GM19468 (cell line): ENCODE data around the gene OR2B2.

Source experiments
- ATAC-seq: cut with Tn5 transposase; IDR thresholded peaks from one replicate; pipeline ENCODE4 v1.9.1; 2021; ENCODE audit warnings: mild to moderate bottlenecking, moderate library complexity, moderate number of reproducible peaks; ENCODE audit not compliant: unreplicated experiment; ENCODE audit errors: extremely low read depth

OR2B2 gene

DNA sequence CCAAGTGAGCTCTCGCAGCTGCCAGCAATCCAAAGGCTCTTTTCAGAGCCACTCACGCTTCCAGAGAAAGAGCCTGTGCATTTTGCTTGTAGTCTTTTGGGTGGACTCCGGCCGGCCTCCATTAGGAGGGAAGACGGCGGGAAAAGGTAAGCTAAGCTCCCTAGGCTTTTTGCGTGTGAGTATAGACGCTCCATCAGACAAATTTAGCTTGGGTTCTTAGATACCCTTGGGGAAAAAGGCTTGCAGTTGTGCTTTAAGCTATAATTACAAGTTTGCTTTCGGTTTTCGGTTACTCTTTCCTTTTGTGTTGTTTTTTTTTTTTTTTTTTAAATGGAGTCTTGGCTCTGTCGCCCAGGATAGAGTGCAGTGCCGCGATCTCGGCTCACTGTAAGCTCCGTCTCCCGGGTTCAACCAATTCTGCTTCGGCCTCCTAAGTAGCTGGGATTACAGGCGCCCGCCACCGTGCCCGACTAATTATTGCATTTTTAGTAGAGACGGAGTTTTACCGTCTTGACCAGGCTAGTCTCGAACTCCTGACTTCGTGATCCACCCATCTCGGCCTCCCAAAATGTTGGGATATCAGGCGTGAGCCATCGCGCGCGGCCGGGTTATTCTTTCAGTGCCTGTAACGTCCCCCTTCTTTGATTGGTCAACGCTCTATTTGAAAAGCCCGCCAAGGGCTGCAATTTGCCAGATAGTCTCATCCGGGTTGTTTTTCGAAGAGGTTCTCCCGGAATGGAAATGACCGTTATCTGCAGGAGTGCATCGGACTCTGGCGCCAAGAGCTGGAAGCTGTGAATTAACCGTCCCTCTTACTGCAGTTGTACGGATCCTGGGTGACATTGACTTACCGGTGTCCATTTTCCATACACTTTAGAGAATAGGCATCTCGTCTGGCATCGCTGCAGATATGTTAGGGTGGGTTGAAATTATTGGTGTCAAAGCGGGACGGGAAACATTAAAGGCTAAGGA lies 18.1 kb downstream of the OR2B2 start:
- ATAC-seq, result no peak

DNA sequence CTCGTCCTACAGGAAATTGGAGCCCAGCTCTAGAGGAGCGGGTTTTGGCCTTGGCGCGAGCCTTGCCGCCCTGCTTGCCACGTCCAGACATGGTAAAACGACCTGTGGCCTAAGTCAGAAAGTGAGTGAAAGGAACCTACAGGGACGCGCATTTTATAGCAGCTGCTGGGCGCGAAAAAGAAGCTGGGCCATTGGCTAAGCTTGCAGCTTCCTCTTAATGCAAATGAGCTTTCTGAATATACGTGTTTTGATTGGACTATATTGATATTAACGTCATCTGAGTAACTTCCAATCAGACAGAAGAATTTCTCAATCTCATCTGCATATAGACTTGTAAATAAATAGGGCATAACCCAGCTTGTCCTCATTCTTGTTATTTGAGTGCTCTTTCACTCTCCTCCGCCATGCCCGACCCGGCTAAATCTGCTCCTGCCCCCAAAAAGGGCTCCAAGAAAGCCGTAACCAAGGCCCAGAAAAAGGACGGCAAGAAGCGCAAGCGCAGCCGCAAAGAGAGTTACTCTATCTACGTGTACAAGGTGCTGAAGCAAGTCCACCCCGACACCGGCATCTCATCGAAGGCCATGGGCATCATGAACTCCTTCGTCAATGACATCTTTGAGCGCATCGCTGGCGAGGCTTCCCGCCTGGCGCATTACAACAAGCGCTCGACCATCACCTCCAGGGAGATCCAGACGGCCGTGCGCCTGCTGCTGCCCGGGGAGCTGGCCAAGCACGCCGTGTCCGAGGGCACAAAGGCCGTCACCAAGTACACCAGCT lies 18.9 kb downstream of the OR2B2 start:
- peak; percentile 31 for ATAC-seq

DNA sequence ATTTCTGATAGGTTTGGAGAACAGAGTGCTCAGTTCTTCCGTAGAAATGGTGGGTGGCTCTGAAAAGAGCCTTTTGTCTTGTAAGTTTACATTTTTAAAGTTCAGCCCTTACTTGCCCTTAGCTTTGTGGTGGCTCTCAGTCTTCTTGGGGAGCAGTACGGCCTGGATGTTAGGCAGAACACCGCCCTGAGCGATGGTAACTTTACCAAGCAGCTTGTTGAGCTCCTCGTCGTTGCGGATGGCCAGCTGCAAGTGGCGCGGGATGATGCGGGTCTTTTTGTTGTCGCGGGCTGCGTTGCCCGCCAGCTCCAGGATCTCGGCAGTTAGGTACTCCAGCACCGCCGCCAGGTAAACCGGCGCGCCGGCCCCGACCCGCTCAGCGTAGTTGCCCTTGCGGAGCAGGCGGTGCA lies 19.5 kb downstream of the OR2B2 start:
- ATAC-seq, result no peak

DNA sequence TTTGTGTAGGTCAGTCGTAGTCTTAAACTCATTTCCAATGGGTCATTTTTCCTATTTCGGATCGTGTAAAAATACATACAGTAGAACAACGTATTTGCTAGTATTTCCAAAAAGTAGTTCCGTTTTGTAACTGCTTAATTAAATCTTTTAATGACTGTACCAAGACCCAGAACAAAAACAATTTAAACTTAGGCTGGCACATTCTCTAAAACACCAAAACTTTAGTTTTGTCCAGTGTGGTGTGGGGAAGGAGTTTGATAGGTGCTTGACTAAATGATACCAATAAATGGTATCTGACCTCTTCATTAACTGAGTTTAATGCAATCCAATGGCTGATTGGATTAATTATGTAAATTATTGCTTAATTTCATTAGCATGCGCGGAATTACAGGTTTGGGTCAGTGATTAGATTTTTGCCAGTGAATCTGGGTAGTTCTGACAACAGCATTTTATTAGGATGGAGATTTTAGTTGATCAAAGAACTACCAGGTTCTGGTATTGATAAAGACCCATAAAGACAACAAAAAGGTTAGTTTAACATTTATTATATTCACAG lies 20.8 kb downstream of the OR2B2 start:
- ATAC-seq, result no peak

DNA sequence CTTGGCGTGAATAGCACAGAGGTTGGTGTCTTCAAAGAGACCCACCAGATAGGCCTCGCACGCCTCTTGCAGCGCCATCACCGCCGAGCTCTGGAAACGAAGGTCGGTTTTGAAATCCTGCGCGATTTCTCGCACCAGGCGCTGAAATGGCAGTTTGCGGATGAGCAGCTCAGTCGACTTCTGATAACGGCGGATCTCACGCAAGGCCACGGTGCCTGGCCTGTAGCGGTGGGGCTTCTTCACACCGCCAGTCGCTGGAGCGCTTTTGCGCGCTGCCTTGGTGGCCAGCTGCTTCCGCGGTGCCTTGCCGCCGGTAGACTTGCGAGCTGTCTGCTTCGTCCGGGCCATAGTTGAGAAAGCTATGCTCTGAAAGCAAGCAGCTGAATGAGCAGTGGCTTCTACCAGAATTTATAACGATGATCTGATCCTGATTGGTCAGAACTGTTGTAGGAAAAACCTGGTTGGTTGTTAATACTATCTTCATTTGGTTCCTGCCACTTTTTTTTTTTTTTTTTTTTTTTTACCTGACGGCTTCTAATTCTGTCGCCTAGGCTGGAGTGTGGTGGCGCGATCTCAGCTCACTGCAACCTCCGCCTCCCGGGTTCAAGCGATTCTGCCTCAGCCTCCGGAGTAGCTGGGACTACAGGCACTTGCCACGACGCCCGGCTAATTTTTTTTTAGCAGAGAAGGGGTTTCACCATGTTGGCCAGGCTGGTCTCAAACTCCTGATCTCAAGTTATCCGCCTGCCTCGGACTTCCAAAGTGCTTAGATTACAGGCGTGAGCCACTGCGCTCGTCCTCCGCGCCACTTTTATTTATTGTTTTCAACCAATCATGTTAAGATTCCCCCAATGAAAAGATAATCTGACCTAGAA lies 21.5 kb downstream of the OR2B2 start:
- ATAC-seq, result peak; percentile 33

DNA sequence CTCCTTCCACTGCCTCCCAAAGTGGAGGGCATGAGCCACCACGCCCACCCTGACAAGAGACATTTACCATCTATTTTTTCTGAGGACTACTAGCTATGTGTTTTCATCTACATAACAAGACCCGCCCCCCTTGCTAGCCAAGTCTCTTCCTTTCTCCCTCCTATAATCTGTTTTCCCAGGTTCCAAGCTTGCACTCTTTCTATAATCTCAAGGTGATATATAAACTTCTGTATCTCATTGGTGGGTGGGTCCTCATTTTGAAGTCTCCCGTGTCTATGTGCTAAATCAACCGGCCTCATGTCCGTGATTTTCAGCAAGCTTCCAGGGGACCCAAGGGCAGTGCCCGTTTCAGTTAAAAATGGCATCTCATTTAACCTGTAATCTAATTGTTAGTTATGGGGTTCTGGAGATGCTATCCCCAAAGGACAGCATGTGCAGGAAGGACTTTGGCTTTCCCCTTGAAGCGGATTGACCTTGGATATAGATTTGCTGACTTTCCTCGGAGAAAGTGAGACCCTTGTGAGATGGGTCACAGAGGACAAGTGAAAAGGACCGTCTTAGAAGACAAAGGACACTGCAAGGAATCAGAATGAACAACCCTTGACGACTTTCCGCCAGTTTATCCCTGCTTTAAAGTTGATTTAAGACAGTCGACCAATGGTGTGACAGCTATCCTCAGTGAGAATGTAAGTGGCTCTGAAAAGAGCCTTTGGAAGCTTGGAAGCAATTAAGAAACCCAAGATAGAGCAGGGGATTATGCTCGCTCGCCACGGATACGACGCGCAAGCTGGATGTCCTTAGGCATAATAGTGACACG lies 22.4 kb downstream of the OR2B2 start:
- no peak for ATAC-seq

DNA sequence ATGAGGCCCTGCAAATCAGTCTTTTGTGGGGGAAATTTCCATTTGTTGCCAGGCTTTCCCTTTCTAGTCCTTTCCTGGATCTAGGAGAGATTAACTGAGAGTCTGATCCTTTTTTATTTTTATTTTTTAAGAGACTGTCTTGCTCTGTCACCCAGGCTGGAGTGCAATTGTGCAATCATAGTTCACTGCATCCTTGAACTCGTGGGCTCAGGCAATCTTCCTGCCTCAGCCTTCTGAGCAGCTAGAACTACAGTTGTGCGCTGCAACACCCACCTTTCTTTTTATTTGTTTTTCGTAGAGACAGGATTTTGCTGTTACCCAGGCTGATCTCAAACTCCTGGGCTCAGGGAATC lies 22.9 kb downstream of the OR2B2 start:
- no peak for ATAC-seq

DNA sequence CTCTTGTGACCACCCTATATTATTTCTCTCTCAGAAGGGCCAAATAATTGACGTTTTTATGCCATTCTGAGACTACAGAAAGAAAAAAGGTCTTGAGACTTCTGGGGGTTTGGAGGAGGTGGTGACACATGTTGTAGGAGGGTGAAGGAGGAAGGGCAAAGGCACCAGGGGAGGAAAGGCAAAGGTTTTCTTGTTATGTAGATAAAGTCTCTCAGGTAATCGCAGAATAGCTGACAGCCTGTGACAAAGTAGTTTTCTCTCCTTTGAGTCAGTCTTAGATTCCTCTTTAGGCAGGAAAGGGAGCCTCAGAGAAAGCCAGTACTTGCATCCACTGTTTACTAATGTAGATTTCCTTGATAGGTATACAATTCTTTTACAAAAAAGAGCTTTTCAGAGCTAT lies 23.6 kb downstream of the OR2B2 start:
- no peak for ATAC-seq

DNA sequence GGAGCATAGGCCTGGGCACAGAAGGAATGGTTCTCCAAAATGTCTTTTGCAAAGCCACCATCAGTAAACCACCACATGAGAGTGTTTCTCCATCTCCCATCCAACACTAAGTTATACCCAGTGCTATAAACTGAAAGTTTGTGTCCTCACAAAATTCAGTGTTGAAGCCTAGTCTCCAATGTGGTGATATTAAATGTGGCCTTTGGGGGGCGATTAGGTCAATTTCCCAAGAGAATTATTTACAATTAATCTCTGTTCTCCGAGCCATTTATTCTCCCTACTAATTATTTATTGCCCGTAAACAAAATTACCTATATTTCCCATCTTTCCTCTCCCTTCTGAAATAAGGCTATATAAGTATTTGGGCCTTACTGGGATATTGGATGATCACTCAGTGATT lies 26.1 kb downstream of the OR2B2 start:
- ATAC-seq, result no peak

DNA sequence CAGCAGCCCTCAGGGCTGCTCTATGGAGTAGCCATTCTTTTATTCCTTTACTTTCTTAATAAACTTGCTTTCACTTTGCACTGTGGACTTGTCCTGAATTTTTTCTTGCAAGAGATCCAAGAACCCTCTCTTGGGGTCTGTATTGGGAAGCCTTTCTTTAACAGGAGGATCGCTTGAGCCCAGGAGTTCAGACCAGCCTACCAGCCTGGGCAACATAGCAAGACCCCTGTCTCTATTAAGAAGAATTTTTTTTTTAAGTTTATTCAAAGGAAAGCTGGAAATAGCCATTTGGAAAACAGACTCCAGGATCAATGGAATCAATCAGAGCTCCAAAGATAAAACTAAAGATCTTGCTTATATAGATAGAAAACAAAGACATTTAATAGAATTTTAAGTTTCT lies 29.1 kb downstream of the OR2B2 start:
- ATAC-seq, result no peak

DNA sequence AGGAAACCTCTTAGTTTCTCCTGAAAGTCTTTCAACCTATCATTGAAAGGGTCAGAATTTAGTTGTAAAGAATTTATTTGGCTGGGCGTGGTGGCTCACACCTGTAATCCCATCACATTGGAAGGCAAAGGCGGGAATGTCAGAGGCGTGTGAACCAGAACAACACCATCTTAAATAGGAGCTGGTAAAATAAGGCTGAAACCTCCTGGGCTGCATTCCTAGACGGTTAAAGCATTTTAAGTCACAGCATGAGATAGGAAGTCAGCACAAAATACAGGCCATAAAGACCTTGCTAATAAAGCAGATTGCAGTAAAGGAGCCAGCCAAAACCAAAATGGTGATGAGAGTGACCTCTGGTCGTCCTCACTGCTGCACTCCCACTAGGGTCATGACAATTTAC lies 29.6 kb downstream of the OR2B2 start:
- ATAC-seq, result no peak

DNA sequence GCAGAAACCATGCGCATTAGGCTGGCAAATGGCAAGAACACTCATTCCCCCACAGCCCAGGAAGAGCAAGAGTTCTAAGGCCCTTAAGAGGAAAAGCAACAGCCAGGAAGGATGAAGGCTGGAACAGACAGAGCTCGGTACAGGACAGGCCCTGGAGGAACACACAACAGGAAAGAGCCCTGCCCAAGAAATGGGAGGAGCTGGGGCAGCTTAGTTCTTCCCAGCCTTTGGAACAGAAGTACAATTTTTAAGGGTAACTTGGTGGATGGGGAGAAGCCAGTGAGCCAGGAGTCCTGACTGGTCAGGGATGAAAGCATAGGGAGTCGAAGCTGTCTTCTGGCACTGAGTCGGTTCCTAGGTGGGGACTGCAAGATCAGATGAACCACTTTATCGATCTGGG lies 32.4 kb downstream of the OR2B2 start:
- ATAC-seq, result no peak

DNA sequence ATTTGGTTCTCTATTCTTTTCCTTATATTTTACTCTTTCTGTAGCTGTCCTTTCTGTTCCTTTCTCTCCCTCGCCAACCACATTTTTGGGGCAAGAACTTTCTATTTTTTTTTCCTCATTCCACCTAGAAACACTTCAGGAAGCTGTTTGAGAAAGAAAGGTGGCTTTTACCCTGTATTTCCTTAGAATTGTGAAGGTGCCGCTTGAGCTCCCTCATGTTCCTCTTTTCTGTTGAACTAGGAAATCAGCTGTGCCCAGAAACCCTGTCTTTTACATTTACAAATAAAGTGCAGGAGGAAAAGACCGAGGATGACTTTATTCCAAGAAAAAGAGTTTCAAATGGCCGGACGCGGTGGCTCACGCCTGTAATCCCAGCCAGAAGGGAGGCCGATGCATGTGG lies 38.2 kb downstream of the OR2B2 start:
- ATAC-seq, result no peak

DNA sequence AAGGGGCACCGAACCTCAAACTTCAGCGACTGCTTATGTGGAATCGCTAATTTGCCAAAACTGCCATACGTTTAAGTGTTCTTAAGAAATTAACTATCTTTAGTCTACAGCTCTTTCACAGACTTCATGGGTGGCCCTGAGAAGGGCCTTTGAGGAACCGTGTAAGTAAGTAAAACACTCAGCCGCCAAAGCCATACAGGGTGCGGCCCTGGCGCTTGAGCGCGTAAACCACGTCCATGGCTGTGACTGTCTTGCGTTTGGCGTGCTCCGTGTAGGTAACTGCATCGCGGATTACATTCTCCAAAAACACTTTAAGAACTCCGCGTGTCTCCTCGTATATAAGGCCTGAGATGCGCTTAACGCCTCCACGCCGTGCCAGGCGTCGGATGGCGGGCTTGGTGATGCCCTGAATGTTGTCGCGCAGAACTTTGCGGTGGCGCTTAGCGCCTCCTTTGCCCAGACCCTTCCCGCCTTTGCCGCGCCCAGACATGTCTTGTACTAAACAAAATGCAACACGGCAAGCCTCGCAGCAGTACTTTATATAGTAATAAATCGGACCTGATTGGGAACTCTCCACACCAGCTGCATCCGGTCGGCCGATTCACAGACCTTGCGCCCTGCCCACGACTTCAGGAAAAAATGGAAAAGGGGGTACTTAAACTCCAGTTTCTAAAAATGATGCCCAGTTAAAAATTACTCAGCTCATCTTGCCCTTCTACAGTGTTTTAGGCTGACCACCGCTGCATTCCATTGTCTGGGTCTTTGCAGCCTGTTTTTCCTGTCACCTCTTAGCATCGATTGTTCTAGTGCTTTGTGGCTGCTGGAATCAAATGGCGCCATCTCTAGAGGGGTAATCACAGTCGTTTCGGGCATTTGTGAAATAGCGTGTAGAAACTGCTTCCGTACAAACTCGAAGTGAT lies 38.9 kb downstream of the OR2B2 start:
- ATAC-seq, result peak; percentile 17

DNA sequence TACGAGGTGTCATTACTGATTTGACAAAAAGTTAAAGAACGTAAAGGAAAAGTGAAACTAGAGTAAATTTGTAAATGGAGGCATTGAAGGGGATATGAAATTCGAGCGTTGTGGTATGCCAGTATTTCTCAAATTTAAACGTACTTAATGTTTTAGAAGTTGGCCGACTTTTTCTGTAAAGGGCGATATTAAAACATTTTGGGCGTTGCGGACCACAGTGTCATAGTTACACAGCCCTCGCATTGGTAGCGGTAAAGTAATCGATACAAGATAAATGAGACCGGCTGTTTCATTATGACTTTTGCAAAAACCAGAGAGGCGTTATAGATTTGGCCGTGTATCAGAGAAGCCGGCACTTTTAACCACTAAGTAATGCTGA lies 39.6 kb downstream of the OR2B2 start:
- ATAC-seq, result no peak

DNA sequence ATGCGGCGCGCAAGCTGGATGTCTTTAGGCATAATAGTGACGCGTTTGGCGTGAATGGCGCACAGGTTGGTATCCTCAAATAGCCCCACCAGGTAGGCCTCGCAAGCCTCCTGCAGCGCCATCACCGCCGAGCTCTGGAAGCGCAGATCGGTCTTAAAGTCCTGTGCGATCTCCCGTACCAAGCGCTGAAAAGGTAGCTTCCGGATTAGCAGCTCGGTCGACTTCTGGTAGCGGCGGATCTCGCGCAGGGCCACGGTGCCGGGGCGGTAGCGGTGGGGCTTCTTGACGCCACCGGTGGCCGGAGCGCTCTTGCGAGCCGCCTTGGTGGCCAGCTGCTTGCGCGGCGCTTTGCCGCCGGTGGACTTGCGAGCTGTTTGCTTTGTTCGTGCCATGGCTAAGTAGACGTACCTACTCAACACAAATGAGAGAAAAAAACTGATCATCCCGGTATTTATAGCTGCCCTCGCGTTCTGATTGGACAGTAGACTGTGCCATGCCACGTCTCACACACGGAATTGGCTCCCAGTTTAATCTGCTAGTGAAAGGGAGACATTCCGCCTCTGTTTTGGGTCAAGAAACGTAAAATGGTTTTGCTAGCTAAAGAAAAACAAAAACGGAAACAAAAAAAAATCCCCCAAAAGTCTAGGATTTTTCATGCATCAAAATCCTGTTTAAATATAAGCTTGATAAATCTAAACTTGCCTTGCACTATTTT lies 40.1 kb downstream of the OR2B2 start:
- peak; percentile 42 for ATAC-seq

DNA sequence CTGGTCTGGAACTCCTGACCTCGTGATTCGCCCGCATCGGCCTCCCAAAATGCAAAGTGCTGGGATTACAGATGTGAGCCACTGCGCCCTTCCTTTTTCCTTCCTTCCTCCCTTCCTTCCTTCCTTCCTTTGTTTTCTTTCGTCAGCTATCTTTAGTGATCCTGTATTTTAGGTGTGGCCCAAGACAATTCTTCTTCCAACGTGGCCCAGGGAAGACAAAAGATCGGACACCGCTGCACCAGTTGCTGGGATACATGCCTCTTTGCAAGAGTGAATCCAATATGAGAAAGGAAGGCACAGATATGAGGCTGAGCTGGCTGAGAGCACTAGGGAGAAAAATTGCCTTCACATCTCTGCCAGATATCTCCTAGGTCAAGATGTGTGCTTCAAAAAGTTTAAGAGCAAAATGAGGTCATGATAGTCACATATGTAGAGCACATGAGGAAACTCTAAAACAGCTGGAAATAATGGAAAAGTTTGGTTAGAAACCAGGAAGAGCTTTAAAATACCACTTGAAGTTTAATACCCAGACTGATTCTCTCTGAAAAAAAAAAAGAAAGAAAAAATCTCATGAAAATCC lies 41.8 kb downstream of the OR2B2 start:
- no peak for ATAC-seq
